ENCODE measurements around the gene PELI2. TPM values are rescaled to one million over a fixed set of nuclear protein-coding genes. Genes with fewer than 3 reads are reported as not detected.

PELI2 gene
- total and polyA plus RNA-seq, 3 experiments from 2014 or later: 1.0 to 3.3 (median 2.7) TPM

- no peaks in the 10 kb centered on the region for H3K36me3 ChIP-seq (ENCODE audit: insufficient read depth, low read length)
- Mint-ChIP-seq H3K4me3 (no peak overlapping the region), H3K4me1 (no peaks in the 10 kb centered on the region), H3K36me3 (peaks cover 0 to 22% (median 3%) of the 10 kb centered on the region in 3 donors), H3K9me3 (peaks cover 0 to 4% (median 0%) of the 10 kb centered on the region in 5 donors), H3K27me3 (peaks cover 0 to 8% of the 10 kb centered on the region in 2 donors), H3K27ac (no peak overlapping the region)
- no peaks in the 10 kb centered on the region for H3K4me1 ChIP-seq (ENCODE audit: insufficient read depth, low read length)
- H3K27ac ChIP-seq (ENCODE audit: low read depth, low read length): no peak overlapping the region
- POLR2A ChIA-PET: no interaction called here
- H3K27me3 ChIP-seq (ENCODE audit: insufficient read depth, low read length, poor library complexity, severe bottlenecking): no peaks in the 10 kb centered on the region
- CTCF ChIA-PET: no interaction called here
- DNase-seq: no peak
- H3K4me3 ChIP-seq (ENCODE audit: low read length): no peak overlapping the region
- H3K9me3 ChIP-seq (ENCODE audit: low read length): no peaks in the 10 kb centered on the region
Measured at GRCh38 chr14:56318393-56319115, 200.3 kb downstream of the PELI2 start.

- Histone ChIP-seq H3K36me3 (ENCODE audit: insufficient read depth, low read length) (no peaks in the 10 kb centered on the region), H3K9me3 (ENCODE audit: low read length) (no peaks in the 10 kb centered on the region), H3K4me3 (ENCODE audit: low read length) (no peak overlapping the region), H3K27me3 (ENCODE audit: insufficient read depth, low read length, poor library complexity, severe bottlenecking) (no peaks in the 10 kb centered on the region), H3K27ac (ENCODE audit: low read depth, low read length) (no peak overlapping the region), H3K4me1 (ENCODE audit: insufficient read depth, low read length) (no peaks in the 10 kb centered on the region)
- H3K9me3 Mint-ChIP-seq: peaks cover 0 to 4% (median 0%) of the 10 kb centered on the region in 5 donors
- ChIA-PET CTCF (no interaction called here), POLR2A (no interaction called here)
- no peak overlapping the region for H3K4me3 Mint-ChIP-seq
- peaks cover 0 to 4% of the 10 kb centered on the region in 2 donors for H3K27me3 Mint-ChIP-seq
- no peak overlapping the region for H3K27ac Mint-ChIP-seq
- H3K36me3 Mint-ChIP-seq: peaks cover 0 to 19% (median 3%) of the 10 kb centered on the region in 3 donors
- H3K4me1 Mint-ChIP-seq: no peaks in the 10 kb centered on the region
- no peak for DNase-seq
Measured at GRCh38 chr14:56321861-56322260, 203.7 kb downstream of the PELI2 start.

- Histone ChIP-seq H3K36me3 (ENCODE audit: insufficient read depth, low read length) (no peaks in the 10 kb centered on the region), H3K9me3 (ENCODE audit: low read length) (no peaks in the 10 kb centered on the region), H3K27ac (ENCODE audit: low read depth, low read length) (no peak overlapping the region), H3K4me3 (ENCODE audit: low read length) (no peak overlapping the region), H3K27me3 (ENCODE audit: insufficient read depth, low read length, poor library complexity, severe bottlenecking) (no peaks in the 10 kb centered on the region), H3K4me1 (ENCODE audit: insufficient read depth, low read length) (no peaks in the 10 kb centered on the region)
- Mint-ChIP-seq H3K27ac (no peak overlapping the region), H3K36me3 (peaks cover 0 to 20% (median 3%) of the 10 kb centered on the region in 3 donors), H3K4me3 (no peak overlapping the region), H3K4me1 (no peaks in the 10 kb centered on the region), H3K9me3 (peaks cover 0 to 4% (median 0%) of the 10 kb centered on the region in 5 donors), H3K27me3 (peaks cover 0 to 4% of the 10 kb centered on the region in 2 donors)
- ChIA-PET POLR2A (no interaction called here), CTCF (no interaction called here)
- DNase-seq: no peak
Measured at GRCh38 chr14:56322531-56322930, 204.3 kb downstream of the PELI2 start.

GRCh38 chr14:56324454-56324853 lies 206.2 kb downstream of the PELI2 start:
- Mint-ChIP-seq H3K27ac (no peak overlapping the region), H3K27me3 (peaks cover 0 to 3% of the 10 kb centered on the region in 2 donors), H3K4me1 (no peaks in the 10 kb centered on the region), H3K36me3 (peaks cover 0 to 14% (median 1%) of the 10 kb centered on the region in 3 donors), H3K9me3 (peaks cover 0 to 2% (median 0%) of the 10 kb centered on the region in 5 donors), H3K4me3 (no peak overlapping the region)
- H3K27ac ChIP-seq (ENCODE audit: low read depth, low read length): no peak overlapping the region
- H3K36me3 ChIP-seq (ENCODE audit: insufficient read depth, low read length): no peaks in the 10 kb centered on the region
- no peaks in the 10 kb centered on the region for H3K27me3 ChIP-seq (ENCODE audit: insufficient read depth, low read length, poor library complexity, severe bottlenecking)
- DNase-seq: no peak
- ChIA-PET POLR2A (no interaction called here), CTCF (no interaction called here)
- no peak overlapping the region for H3K4me3 ChIP-seq (ENCODE audit: low read length)
- no peaks in the 10 kb centered on the region for H3K4me1 ChIP-seq (ENCODE audit: insufficient read depth, low read length)
- H3K9me3 ChIP-seq (ENCODE audit: low read length): no peaks in the 10 kb centered on the region

GRCh38 chr14:56324856-56325699 lies 206.9 kb downstream of the PELI2 start:
- H3K36me3 ChIP-seq (ENCODE audit: insufficient read depth, low read length): no peaks in the 10 kb centered on the region
- CTCF ChIA-PET: no interaction called here
- H3K4me3 ChIP-seq (ENCODE audit: low read length): no peak overlapping the region
- H3K4me1 ChIP-seq (ENCODE audit: insufficient read depth, low read length): no peaks in the 10 kb centered on the region
- no peaks in the 10 kb centered on the region for H3K9me3 ChIP-seq (ENCODE audit: low read length)
- H3K27ac ChIP-seq (ENCODE audit: low read depth, low read length): no peak overlapping the region
- Mint-ChIP-seq H3K9me3 (peaks cover 0 to under 1% (median 0%) of the 10 kb centered on the region in 5 donors), H3K27ac (no peak overlapping the region), H3K27me3 (peaks cover 0 to 1% of the 10 kb centered on the region in 2 donors), H3K4me3 (no peak overlapping the region), H3K36me3 (peaks cover 0 to 8% (median 1%) of the 10 kb centered on the region in 3 donors), H3K4me1 (no peaks in the 10 kb centered on the region)
- no peak for DNase-seq
- H3K27me3 ChIP-seq (ENCODE audit: insufficient read depth, low read length, poor library complexity, severe bottlenecking): no peaks in the 10 kb centered on the region
- POLR2A ChIA-PET: no interaction called here

GRCh38 chr14:56328021-56328420 lies 209.8 kb downstream of the PELI2 start:
- no peak for DNase-seq
- ChIA-PET CTCF (no interaction called here), POLR2A (no interaction called here)
- Mint-ChIP-seq H3K4me1 (peaks cover 0 to 4% (median 0%) of the 10 kb centered on the region in 3 donors), H3K36me3 (peaks cover 0 to 4% (median 0%) of the 10 kb centered on the region in 3 donors), H3K9me3 (no peaks in the 10 kb centered on the region), H3K27ac (no peak overlapping the region), H3K27me3 (no peaks in the 10 kb centered on the region), H3K4me3 (no peak overlapping the region)
- Histone ChIP-seq H3K4me1 (ENCODE audit: insufficient read depth, low read length) (no peaks in the 10 kb centered on the region), H3K27me3 (ENCODE audit: insufficient read depth, low read length, poor library complexity, severe bottlenecking) (no peaks in the 10 kb centered on the region), H3K27ac (ENCODE audit: low read depth, low read length) (no peak overlapping the region), H3K36me3 (ENCODE audit: insufficient read depth, low read length) (no peaks in the 10 kb centered on the region), H3K4me3 (ENCODE audit: low read length) (no peak overlapping the region), H3K9me3 (ENCODE audit: low read length) (no peaks in the 10 kb centered on the region)

GRCh38 chr14:56331592-56332216 lies 213.5 kb downstream of the PELI2 start:
- no peaks in the 10 kb centered on the region for H3K9me3 Mint-ChIP-seq
- Histone ChIP-seq H3K36me3 (ENCODE audit: insufficient read depth, low read length) (no peaks in the 10 kb centered on the region), H3K9me3 (ENCODE audit: low read length) (no peaks in the 10 kb centered on the region), H3K4me1 (ENCODE audit: insufficient read depth, low read length) (no peaks in the 10 kb centered on the region), H3K27ac (ENCODE audit: low read depth, low read length) (no peak overlapping the region), H3K4me3 (ENCODE audit: low read length) (no peak overlapping the region), H3K27me3 (ENCODE audit: insufficient read depth, low read length, poor library complexity, severe bottlenecking) (no peaks in the 10 kb centered on the region)
- H3K27ac Mint-ChIP-seq: peak overlapping the region in 3 of 8 donors; percentile 44 to 79 (median 76)
- H3K27me3 Mint-ChIP-seq: no peaks in the 10 kb centered on the region
- CTCF ChIA-PET: no interaction called here
- peaks cover 0 to 3% (median 0%) of the 10 kb centered on the region in 3 donors for H3K36me3 Mint-ChIP-seq
- H3K4me1 Mint-ChIP-seq: peaks cover 1 to 13% (median 6%) of the 10 kb centered on the region in 3 donors
- H3K4me3 Mint-ChIP-seq: no peak overlapping the region
- DNase-seq: no peak
- POLR2A ChIA-PET: no interaction called here
